Measurements from ENCODE around the gene DEDD2. TPM values are rescaled to one million over a fixed set of nuclear protein-coding genes. Genes with fewer than 3 reads are reported as not detected.
A peak's percentile ranks its signal among the peaks of the same experiment; 100 is the strongest.

DEDD2 gene
- total RNA-seq, 1 experiment from 2014 or later: 32.7 TPM

DNA sequence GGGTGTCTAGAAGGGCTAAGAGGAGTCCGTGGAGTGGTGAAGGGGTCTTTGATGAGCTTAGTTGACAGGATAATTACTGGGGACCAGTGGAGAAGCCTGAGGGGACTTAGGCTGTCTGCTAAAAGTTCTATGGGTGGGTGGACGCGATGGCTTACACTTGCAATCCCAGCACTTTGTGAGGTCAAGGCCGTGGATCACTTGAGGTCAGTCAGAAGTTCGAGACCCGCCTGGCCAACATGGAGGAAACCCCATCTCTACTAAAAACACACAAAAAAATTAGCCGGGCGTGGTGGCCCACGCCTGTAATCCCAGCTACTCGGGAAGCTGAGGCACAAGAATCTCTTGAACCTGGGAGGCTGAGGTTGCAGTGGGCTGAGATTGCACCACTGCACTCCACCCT lies 27.8 kb upstream of the DEDD2 start:
- peak overlapping the region; percentile 69 to 93; a peak in 3 of 4 replicates for H3K4me3 ChIP-seq (replicated peaks in 1 of 2; ENCODE audit: low read depth in 1 of 2, low read length in 2 of 2)
- H3K9me2 ChIP-seq (ENCODE audit: insufficient read depth): no peaks in the 10 kb centered on the region
- peak overlapping the region; percentile 84 for H3K4me2 ChIP-seq (ENCODE audit: low read length)
- DNase-seq (ENCODE audit: low read depth, low spot score): no peak
- H3K79me2 ChIP-seq (ENCODE audit: insufficient read depth, low read length): peaks cover 34% of the 10 kb centered on the region
- no peak for ATAC-seq
- H3K4me1 ChIP-seq (ENCODE audit: control insufficient read depth in 1 of 2, insufficient read depth in 2 of 2, low read length in 2 of 2): peaks cover 13 to 45% of the 10 kb centered on the region in 2 experiments
- TF ChIP-seq CBX3 (IDR thresholded peaks at IDR 0.05; ENCODE audit: low read depth) (no peak), EZH2 (IDR thresholded peaks at IDR 0.05) (no peak), POLR2A (IDR thresholded peaks at IDR 0.05; ENCODE audit: borderline replicate concordance, extremely low read depth, insufficient read depth, insufficient read length) (no peak), EZH2phosphoT487 (IDR thresholded peaks at IDR 0.05; ENCODE audit: borderline replicate concordance) (no peak), ELF1 (IDR thresholded peaks at IDR 0.05; ENCODE audit: borderline replicate concordance, low read depth) (no peak)
- TF ChIP-seq, protein P1, sequence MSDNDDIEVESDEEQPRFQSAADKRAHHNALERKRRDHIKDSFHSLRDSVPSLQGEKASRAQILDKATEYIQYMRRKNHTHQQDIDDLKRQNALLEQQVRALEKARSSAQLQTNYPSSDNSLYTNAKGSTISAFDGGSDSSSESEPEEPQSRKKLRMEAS (IDR thresholded peaks at IDR 0.05): no peak
- no TSS peak for BruUV-seq (replicated peaks)
- H2AFZ ChIP-seq (ENCODE audit: low read depth, low read length, poor library complexity, severe bottlenecking): no peak overlapping the region
- ChIA-PET POLR2A (interaction anchor here (1.8 kb wide), 1 partner anchor 57 kb away, joined by 7 read pairs; the partner anchor contains the start of genes PAFAH1B3 and PRR19), CTCF (interaction anchor here (0.5 to 3.8 kb wide), 11 partner anchors 13 to 195 kb away, joined by 3 to 63 read pairs (median 5); partner anchors contain the start of gene CIC), RAD21 (ENCODE audit: low non-redundant PET in 1 of 2, low total read pairs in 2 of 2, uncharacterized antibody in 2 of 2, unreplicated experiment in 2 of 2) (interaction anchor here in 1 of 2 experiments (1.0 to 1.8 kb wide), 2 partner anchors 34 to 35 kb away, joined by 4 to 9 read pairs; no protein-coding TSS in a partner anchor)
- intact Hi-C loops (cut with micrococcal nuclease): no loop called here
- no peak overlapping the region for H3K9ac ChIP-seq (ENCODE audit: low read length)
- H3K9me3 ChIP-seq (ENCODE audit: control insufficient read depth in 1 of 2, insufficient read depth in 1 of 2, low read depth in 1 of 2, low read length in 2 of 2): no peaks in the 10 kb centered on the region
- H3K27ac ChIP-seq (ENCODE audit: low read depth, low read length): peak overlapping the region; percentile 78
- no peaks in the 10 kb centered on the region; the same call in 1 of the 2 replicates for H4K20me1 ChIP-seq (ENCODE audit: insufficient read depth)
- peaks cover 4 to 6% of the 10 kb centered on the region in 2 experiments; a peak in 1 of 4 replicates for H3K36me3 ChIP-seq (ENCODE audit: control insufficient read depth in 1 of 2, insufficient read depth in 2 of 2, low read length in 2 of 2)
- H3K27me3 ChIP-seq (ENCODE audit: insufficient read depth, low read length): no peaks in the 10 kb centered on the region

DNA sequence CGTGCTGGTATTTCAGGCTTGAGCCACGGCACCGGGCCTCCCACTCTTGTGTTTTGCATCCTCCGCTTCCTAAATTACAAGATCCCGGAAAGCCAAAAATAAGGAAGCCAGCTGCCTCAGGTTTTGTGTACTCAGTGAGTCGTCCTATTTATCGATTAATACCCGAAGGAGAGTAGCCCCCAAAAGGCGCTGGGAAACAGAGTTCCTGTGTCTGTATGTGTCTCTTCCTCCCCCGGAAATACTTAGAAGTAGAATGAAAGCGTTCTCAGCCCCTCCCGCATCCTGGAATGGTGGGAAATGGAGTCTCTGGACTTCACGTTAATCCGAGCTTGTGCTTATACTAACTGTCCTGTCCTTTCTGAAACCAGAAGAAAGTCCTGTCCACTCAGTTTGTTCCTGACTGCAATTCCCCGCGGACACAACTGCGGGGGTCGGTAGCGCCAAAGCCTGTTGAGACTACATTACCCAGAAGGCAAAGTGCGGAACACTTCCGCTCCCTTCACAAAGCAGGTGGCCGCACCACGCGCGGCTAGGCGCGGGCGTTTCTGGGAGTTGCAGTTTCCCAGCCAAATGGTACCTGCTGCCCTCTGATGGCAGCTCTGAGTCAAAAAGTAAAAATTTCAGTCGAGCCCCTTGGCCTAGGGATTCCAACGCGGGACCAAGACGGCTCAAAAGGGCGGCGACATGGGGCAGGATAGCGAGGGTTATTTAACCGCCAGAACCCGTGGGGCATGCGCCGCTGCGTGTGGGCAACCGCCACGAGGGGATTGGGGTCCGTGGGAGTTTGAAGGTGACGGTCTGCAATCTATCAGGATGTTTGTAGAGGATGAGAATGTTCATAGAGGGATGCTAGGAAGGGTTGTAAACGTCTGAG lies 27.1 kb upstream of the DEDD2 start:
- no TSS peak for BruUV-seq (replicated peaks)
- peak overlapping the region; percentile 78 for H3K27ac ChIP-seq (ENCODE audit: low read depth, low read length)
- intact Hi-C loops (cut with micrococcal nuclease): loop anchor here (1.0 to 5.0 kb wide), 2 partner anchors 136 to 153 kb away; no protein-coding TSS in a partner anchor
- POLR2A ChIA-PET: interaction anchor here (0.9 to 2.4 kb wide), 3 partner anchors 35 to 57 kb away, joined by 3 to 19 read pairs (median 7); partner anchors contain the start of genes PAFAH1B3 and PRR19
- ATAC-seq (peak; percentile 40), DNase-seq (ENCODE audit: low read depth, low spot score) (peak; percentile 93)
- H3K27me3 ChIP-seq (ENCODE audit: insufficient read depth, low read length): no peaks in the 10 kb centered on the region
- H3K4me1 ChIP-seq (ENCODE audit: control insufficient read depth in 1 of 2, insufficient read depth in 2 of 2, low read length in 2 of 2): peaks cover 13 to 45% of the 10 kb centered on the region in 2 experiments
- no peaks in the 10 kb centered on the region; the same call in 1 of the 2 replicates for H4K20me1 ChIP-seq (ENCODE audit: insufficient read depth)
- CTCF ChIA-PET: interaction anchor here (0.6 to 3.8 kb wide), 9 partner anchors 14 to 210 kb away, joined by 3 to 63 read pairs (median 4); no protein-coding TSS in a partner anchor
- H3K9me3 ChIP-seq (ENCODE audit: control insufficient read depth in 1 of 2, insufficient read depth in 1 of 2, low read depth in 1 of 2, low read length in 2 of 2): no peaks in the 10 kb centered on the region
- peak overlapping the region; percentile 84 for H3K4me2 ChIP-seq (ENCODE audit: low read length)
- H3K9me2 ChIP-seq (ENCODE audit: insufficient read depth): no peaks in the 10 kb centered on the region
- H2AFZ ChIP-seq (ENCODE audit: low read depth, low read length, poor library complexity, severe bottlenecking): no peak overlapping the region
- H3K9ac ChIP-seq (ENCODE audit: low read length): peak overlapping the region; percentile 79
- RAD21 ChIA-PET (ENCODE audit: low non-redundant PET in 1 of 2, low total read pairs in 2 of 2, uncharacterized antibody in 2 of 2, unreplicated experiment in 2 of 2): interaction anchor here (0.5 to 1.0 kb wide), 2 partner anchors 35 to 39 kb away, joined by 4 to 5 read pairs; no protein-coding TSS in a partner anchor
- peak overlapping the region; percentile 69 to 93 for H3K4me3 ChIP-seq (replicated peaks in 1 of 2; ENCODE audit: low read depth in 1 of 2, low read length in 2 of 2)
- peaks cover 34% of the 10 kb centered on the region for H3K79me2 ChIP-seq (ENCODE audit: insufficient read depth, low read length)
- H3K36me3 ChIP-seq (ENCODE audit: control insufficient read depth in 1 of 2, insufficient read depth in 2 of 2, low read length in 2 of 2): peaks cover 0 to 11% of the 10 kb centered on the region in 2 experiments; a peak in 2 of 4 replicates
- TF ChIP-seq ELF1 (IDR thresholded peaks at IDR 0.05; ENCODE audit: borderline replicate concordance, low read depth) (no peak; the same call in 1 of the 2 replicates), RAD21 (IDR thresholded peaks at IDR 0.05; ENCODE audit: low read depth) (peak; percentile 57), SP1 (IDR thresholded peaks at IDR 0.05; ENCODE audit: low read depth) (peak; percentile 14; the same call in 1 of the 2 replicates), SIN3A (IDR thresholded peaks at IDR 0.05; ENCODE audit: low read depth) (no peak; the same call in 1 of the 2 replicates), EZH2phosphoT487 (IDR thresholded peaks at IDR 0.05; ENCODE audit: borderline replicate concordance) (no peak), POLR2AphosphoS5 (IDR thresholded peaks at IDR 0.05; ENCODE audit: low read depth, low read length) (peak; percentile 32; the same call in 1 of the 2 replicates), CBX3 (IDR thresholded peaks at IDR 0.05; ENCODE audit: low read depth) (no peak), EZH2 (IDR thresholded peaks at IDR 0.05) (no peak)
- TF ChIP-seq, protein P2, sequence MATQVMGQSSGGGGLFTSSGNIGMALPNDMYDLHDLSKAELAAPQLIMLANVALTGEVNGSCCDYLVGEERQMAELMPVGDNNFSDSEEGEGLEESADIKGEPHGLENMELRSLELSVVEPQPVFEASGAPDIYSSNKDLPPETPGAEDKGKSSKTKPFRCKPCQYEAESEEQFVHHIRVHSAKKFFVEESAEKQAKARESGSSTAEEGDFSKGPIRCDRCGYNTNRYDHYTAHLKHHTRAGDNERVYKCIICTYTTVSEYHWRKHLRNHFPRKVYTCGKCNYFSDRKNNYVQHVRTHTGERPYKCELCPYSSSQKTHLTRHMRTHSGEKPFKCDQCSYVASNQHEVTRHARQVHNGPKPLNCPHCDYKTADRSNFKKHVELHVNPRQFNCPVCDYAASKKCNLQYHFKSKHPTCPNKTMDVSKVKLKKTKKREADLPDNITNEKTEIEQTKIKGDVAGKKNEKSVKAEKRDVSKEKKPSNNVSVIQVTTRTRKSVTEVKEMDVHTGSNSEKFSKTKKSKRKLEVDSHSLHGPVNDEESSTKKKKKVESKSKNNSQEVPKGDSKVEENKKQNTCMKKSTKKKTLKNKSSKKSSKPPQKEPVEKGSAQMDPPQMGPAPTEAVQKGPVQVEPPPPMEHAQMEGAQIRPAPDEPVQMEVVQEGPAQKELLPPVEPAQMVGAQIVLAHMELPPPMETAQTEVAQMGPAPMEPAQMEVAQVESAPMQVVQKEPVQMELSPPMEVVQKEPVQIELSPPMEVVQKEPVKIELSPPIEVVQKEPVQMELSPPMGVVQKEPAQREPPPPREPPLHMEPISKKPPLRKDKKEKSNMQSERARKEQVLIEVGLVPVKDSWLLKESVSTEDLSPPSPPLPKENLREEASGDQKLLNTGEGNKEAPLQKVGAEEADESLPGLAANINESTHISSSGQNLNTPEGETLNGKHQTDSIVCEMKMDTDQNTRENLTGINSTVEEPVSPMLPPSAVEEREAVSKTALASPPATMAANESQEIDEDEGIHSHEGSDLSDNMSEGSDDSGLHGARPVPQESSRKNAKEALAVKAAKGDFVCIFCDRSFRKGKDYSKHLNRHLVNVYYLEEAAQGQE (IDR thresholded peaks at IDR 0.05; ENCODE audit: low read depth): no peak
